ENCODE results near the gene VPS8. TPM values are rescaled to one million over a fixed set of nuclear protein-coding genes. Genes with fewer than 3 reads are reported as not detected.

VPS8 gene
- total RNA-seq, 1 donor from 2014 or later: 59.4 TPM

DNA sequence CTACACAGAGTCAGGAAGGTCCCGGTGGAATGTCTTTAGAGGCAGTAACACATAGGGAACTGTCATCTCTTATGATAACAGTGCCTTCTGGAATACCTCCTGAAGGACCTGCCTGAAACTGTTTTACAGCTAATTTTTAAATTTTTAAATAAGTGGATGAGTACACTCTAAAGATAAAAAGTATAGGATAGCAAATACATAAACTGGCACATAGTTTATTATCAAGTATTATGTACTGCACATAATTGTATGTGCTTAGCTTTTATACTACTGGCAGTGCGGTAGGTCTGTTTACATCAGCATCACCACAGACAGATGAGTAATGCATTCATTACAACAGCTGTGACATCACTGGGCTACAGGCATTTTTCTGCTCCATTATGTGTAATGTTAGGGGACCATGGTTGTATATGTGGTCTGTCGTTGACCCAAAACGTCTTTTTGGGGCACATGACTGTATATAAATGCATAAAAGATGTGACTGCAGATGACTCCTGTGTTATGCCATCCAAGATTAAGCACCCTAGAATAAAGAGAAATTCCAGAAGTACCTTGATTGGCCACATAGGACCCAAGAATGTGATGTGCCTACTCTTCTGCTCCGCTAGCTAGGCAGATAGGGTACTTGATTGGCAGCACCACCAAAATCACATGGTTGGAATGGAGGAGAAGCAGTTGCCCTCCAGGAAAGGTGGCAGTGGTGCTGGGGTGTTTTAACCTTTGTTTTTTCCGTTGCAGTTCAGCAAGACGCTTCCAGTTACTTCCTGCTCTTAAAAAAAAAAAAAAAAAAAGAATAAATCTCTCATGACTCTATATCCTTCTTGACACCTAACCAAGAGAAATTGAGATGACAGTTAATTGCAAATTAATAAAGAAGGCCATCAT lies 3.3 kb downstream of the VPS8 start:
- Mint-ChIP-seq H3K27ac (no peak overlapping the region), H3K4me3 (no peak overlapping the region), H3K36me3 (no peaks in the 10 kb centered on the region), H3K9me3 (no peaks in the 10 kb centered on the region), H3K4me1 (ENCODE audit: unreplicated experiment) (peaks cover 6% of the 10 kb centered on the region), H3K27me3 (no peaks in the 10 kb centered on the region)
- TF ChIP-seq, protein P1, sequence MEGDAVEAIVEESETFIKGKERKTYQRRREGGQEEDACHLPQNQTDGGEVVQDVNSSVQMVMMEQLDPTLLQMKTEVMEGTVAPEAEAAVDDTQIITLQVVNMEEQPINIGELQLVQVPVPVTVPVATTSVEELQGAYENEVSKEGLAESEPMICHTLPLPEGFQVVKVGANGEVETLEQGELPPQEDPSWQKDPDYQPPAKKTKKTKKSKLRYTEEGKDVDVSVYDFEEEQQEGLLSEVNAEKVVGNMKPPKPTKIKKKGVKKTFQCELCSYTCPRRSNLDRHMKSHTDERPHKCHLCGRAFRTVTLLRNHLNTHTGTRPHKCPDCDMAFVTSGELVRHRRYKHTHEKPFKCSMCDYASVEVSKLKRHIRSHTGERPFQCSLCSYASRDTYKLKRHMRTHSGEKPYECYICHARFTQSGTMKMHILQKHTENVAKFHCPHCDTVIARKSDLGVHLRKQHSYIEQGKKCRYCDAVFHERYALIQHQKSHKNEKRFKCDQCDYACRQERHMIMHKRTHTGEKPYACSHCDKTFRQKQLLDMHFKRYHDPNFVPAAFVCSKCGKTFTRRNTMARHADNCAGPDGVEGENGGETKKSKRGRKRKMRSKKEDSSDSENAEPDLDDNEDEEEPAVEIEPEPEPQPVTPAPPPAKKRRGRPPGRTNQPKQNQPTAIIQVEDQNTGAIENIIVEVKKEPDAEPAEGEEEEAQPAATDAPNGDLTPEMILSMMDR (conservative IDR thresholded peaks at IDR 0.05): no peak
- DNase-seq (ENCODE audit: extremely low spot score, unreplicated experiment): no peak

DNA sequence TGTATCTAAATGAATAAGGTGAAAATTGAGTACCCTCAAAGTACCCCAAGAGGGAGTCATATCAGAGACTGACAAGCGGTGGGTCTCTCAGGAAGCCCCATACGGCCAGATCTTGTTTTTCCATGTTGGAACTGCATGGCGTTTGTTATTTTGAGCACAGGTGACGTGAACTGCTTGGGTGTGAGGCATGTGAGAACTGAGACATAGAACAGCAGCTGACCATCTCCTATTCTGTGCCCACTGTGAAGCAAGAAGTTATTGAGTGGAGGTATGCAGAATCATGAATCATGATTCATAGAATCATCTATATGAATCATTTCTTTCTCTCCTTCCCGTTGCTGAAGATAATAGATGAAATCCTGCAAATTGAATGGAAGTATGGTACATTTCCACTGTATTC lies 4.6 kb downstream of the VPS8 start:
- no peaks in the 10 kb centered on the region for H3K27me3 Mint-ChIP-seq
- no peak for DNase-seq (ENCODE audit: extremely low spot score, unreplicated experiment)
- H3K4me1 Mint-ChIP-seq (ENCODE audit: unreplicated experiment): peaks cover 6% of the 10 kb centered on the region
- TF ChIP-seq, protein P1 (conservative IDR thresholded peaks at IDR 0.05): no peak
- no peaks in the 10 kb centered on the region for H3K9me3 Mint-ChIP-seq
- H3K4me3 Mint-ChIP-seq: no peak overlapping the region
- H3K36me3 Mint-ChIP-seq: no peaks in the 10 kb centered on the region
- H3K27ac Mint-ChIP-seq: no peak overlapping the region

- H3K27me3 Mint-ChIP-seq: no peaks in the 10 kb centered on the region
- TF ChIP-seq, protein P1 (conservative IDR thresholded peaks at IDR 0.05): no peak
- no peak overlapping the region for H3K4me3 Mint-ChIP-seq
- H3K9me3 Mint-ChIP-seq: no peaks in the 10 kb centered on the region
- H3K4me1 Mint-ChIP-seq (ENCODE audit: unreplicated experiment): no peaks in the 10 kb centered on the region
- DNase-seq (ENCODE audit: extremely low spot score, unreplicated experiment): no peak
- peaks cover 4% of the 10 kb centered on the region for H3K36me3 Mint-ChIP-seq
- H3K27ac Mint-ChIP-seq: no peak overlapping the region
These were observed 8.6 kb downstream of the VPS8 start for GRCh38 chr3:184820525-184820924.

DNA sequence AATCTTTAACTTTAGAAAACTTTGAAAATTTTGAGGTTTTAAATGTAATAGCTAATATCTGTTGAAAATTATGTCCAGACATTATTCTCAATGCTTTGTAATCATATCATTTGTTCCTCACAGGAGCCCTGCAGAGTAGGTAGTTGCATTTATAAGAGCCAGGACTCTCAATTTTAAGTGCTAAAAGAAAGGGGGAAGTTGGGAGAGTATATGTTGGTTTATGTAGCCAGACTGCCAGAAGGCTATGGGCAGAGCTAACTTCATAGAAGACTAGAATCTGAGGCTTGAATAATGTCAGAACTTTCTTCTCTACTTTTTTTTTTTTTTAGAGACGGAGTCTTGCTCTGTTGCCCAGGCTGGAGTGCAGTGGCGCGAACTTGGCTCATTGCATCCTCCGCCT lies 9.1 kb downstream of the VPS8 start:
- Mint-ChIP-seq H3K36me3 (peaks cover 4% of the 10 kb centered on the region), H3K4me1 (ENCODE audit: unreplicated experiment) (no peaks in the 10 kb centered on the region), H3K4me3 (no peak overlapping the region), H3K9me3 (no peaks in the 10 kb centered on the region), H3K27me3 (no peaks in the 10 kb centered on the region), H3K27ac (no peak overlapping the region)
- no peak for DNase-seq (ENCODE audit: extremely low spot score, unreplicated experiment)
- TF ChIP-seq, protein P1 (conservative IDR thresholded peaks at IDR 0.05): no peak

GRCh38 chr3:184822081-184822480 lies 10.1 kb downstream of the VPS8 start:
- Mint-ChIP-seq H3K9me3 (no peaks in the 10 kb centered on the region), H3K36me3 (peaks cover 4% of the 10 kb centered on the region), H3K27me3 (no peaks in the 10 kb centered on the region), H3K27ac (no peak overlapping the region), H3K4me1 (ENCODE audit: unreplicated experiment) (no peaks in the 10 kb centered on the region), H3K4me3 (no peak overlapping the region)
- TF ChIP-seq, protein P1 (conservative IDR thresholded peaks at IDR 0.05): no peak
- no peak for DNase-seq (ENCODE audit: extremely low spot score, unreplicated experiment)
